Heart left ventricle (tissue), 13 donors: ENCODE measurements around the gene NCK2.

Experiments used
- CTCF ChIP-seq, 12 donors: fragments of 200-600 bp; sonication (generic) in 4 of 12; IDR thresholded peaks; one replicate each; pipeline versions ENCODE4 v1.5.0 to v1.8.0; 2018 to 2022; ENCODE audit warnings: antibody characterized with exemption in 12 of 12, mild to moderate bottlenecking in 5 of 12
- POLR2A ChIP-seq, 2 donors: fragments of 450-650 bp; IDR thresholded peaks; one replicate each; pipeline ENCODE4 v1.6.1; 2017; ENCODE audit warnings: antibody characterized with exemption in 2 of 2, mild to moderate bottlenecking in 2 of 2, moderate library complexity in 2 of 2
- donor health status: ischemic (EF 13 %, LVEDD 7.1; RV severe dilation, severe dysfunction).
- donor health status: DM: no; HTN: yes; CAD: no.
- donor health status: DM: no; HTN: no; CAD: no.
- donor health status: ischemic (EF 25% LVEDD 6.9; RV normal size, moderate dysfunction).
- donor health status: ischemic (EF 25% LVEDD 5.7; RV mildly dilated, moderate dysfunction).
- donor health status: ischemic (EF 35%, LVEDD 5.7; RV mildly dilated, moderate dysfunction).
- donor health status: nonischemic (EF 11% LVEDD 7.7; RV severe dilation, severe dysfunction).
- donor health status: DM: yes; HTN: yes; CAD: no.
- donor health status: PGD.
- donor health status: ischemic (EF 29% LVEDD 5.4; RV normal size, mild dysfunction).
- donor health status: nonischemic (EF 23%, LVEDD 6.1; RV moderate dilation, normal function).

- TF ChIP-seq POLR2A (IDR thresholded peaks at IDR 0.05) (no peak), CTCF (IDR thresholded peaks at IDR 0.05) (no peak)
These were observed 128.1 kb downstream of the NCK2 start for GRCh38 chr2:105872830-105873229.
